ENCODE measurements around the gene PTDSS2.
A peak's percentile ranks its signal among the peaks of the same experiment; 100 is the strongest.
"Not testable (repeated sequence)": the region's sequence is repeated elsewhere in the genome, so short reads cannot be mapped to it uniquely, and the experiment has no call there.

Gene PTDSS2

DNA sequence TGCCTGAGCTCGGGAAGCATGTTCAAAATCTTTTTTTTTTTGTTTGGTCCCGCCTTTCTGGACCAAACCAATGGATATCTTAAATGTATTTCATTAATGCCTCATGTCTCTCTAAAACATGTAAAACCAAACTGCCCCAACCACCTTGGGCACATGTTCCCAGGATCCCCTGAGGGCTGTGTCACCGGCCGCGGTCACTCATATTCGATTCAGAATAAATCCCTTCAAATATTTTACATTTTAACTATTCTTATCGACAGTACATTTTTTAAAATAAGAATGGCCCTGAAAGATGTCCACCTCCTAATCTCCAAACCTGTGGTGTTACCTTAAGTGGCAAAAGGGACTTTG, 54.9 kb downstream of the PTDSS2 start:
- DNase-seq (ENCODE audit: low read depth in 2 of 3, low spot score in 2 of 3), result no peak

DNA sequence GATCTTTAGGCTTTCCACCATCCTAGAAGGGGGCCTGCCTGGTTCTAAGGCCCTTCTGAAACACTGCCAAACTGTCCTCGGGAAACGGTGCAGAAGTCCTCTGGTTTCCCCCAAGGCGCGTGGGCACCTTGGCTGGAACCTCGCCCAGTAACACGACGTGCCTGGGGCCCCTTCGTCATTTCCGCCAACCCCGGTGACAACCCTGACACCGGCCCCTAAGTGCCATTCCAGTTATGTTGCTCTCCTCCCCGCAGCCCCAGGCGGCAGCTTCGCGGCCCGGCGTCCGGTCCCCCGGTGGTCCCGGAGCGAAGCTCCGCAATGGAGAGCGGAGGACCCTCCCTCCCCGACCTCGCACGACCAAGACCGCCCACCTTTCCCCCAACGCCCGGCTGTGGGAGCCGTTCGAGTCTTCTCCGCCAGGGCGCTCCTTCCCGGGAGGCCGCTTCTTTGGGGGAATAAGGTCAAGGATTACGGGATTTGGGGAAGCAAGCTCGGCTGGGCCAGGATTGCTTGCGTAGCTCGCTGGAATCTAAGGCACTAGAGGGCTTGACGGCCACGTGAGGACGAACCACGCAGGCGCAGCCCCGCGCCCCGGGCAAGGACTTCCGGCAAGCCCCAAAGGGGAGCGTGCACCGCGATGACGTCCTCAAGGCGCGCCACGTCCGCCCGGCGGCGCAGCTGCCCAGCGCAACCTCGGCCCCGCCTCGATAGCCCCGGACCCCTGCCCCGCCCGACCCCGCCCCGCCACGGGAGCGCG, 56.3 kb downstream of the PTDSS2 start:
- DNase-seq (ENCODE audit: low read depth in 2 of 3, low spot score in 2 of 3), result peak; percentile 73 to 97 (median 94)

DNA sequence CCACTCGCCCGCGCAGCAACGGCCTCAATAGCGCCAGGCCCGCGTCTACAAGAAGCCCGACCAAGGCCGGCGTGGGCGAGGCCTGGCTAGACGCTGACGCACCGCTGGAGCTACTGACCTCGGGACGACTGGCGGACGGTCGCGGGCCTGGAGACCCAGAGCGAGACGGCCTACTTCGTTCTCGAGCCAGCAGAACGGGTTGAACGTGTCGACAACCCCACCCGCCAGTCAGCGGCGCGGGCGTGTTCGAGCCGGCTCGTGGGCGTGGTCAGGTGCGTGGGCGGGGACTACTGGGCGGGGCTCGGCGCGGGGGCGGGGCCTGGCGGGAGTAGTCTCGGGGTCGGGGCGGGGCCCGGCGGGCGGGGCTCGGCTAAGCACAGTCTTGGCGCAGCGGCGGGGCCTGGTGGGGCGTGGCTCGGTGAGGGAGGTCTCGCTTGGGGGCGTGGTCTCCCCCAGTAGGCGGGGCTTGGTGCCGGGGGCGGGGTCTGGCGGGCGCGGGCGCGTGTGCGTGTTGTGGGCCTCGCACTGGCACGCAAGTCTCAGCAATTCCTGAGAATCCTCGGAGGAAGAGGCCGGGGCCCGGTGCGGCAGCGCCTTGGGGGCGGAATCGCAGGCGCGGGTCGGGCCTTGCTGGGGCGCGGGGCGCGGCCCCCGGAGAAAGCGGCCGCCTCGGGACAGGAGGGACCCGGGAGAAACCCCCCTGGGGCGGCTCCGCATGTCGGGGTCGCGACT, 57.1 kb downstream of the PTDSS2 start, which contains the start of gene RNH1:
TSS of gene RNH1 (minus strand) at position 248 of the 732 bp plus-strand sequence. CDS start 5,080 bp downstream, outside the sequence.
- peak; percentile 98 to 100 (median 100) for DNase-seq (ENCODE audit: low read depth in 2 of 3, low spot score in 2 of 3)

DNA sequence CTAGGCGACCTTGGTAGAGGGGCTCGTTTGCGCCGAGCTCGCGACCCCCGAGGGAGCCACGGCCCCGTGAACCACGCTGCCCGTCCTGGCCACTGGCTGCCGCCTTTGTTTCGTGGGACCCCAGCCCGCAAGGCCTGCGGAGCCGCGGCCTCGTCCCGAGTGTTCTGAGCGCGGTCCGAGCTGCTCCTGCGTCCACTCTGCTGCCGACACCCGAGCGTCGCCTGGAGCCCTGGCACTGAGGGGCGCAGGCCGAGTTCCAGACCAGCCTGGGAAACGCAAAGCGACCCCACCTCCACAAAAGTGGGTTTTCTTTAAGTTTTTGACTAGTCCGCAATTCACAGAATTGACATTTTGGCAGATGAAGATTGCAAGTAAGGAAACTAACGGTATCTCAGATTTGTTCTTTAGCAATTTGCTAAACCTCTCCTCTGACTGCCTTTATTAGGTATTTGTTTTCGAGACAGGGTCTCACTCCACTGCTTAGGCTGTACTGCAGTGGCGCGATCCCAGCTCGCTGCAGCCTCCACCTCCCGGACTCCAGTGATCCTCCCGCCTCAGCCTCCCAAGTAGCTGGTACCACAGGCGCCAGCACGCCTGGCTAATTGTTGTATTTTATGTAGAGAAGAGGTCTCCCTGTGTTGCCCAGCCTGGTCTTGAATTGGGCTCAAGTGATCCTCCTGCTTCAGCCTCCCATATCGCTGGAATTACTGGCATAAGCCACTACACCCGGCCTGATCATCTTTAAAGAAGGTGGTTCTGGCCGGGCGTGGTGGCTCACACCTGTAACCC, 57.8 kb downstream of the PTDSS2 start:
- DNase-seq (ENCODE audit: low read depth in 2 of 3, low spot score in 2 of 3), result no peak

- no peak for DNase-seq (ENCODE audit: low read depth in 2 of 3, low spot score in 2 of 3)
Measured at GRCh38 chr11:508956-509355, 58.9 kb downstream of the PTDSS2 start.

- no peak for DNase-seq (ENCODE audit: low read depth in 2 of 3, low spot score in 2 of 3)
Measured at GRCh38 chr11:512761-513595, 62.9 kb downstream of the PTDSS2 start.

DNA sequence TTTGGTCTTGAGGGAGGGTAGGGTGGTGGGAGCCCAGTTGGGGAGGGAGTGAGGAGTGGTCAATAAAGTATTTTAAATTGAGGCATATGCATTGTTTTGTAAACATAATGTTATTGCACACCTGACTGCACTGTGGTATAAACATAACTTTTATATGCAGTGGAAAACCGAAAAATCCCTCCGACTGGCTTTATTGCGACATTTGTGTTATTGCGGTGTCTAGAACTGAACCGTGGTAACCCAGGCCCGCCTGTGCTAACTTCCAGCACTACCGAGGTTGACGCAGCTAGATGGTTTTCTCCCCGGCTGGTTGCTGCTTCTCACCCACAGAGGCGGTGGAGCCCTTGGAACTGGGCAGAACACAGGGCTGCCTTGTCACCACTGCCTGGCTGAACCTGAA, 64.5 kb downstream of the PTDSS2 start:
- DNase-seq (ENCODE audit: low read depth in 2 of 3, low spot score in 2 of 3), result no peak

GRCh38 chr11:515131-515530, 65.1 kb downstream of the PTDSS2 start:
- no peak for DNase-seq (ENCODE audit: low read depth in 2 of 3, low spot score in 2 of 3)

GRCh38 chr11:516400-516799, 66.3 kb downstream of the PTDSS2 start:
- no peak for DNase-seq (ENCODE audit: low read depth in 2 of 3, low spot score in 2 of 3)

- DNase-seq (ENCODE audit: low read depth in 2 of 3, low spot score in 2 of 3), result not testable (repeated sequence)
Measured at GRCh38 chr11:516918-517685, 67.0 kb downstream of the PTDSS2 start.

DNA sequence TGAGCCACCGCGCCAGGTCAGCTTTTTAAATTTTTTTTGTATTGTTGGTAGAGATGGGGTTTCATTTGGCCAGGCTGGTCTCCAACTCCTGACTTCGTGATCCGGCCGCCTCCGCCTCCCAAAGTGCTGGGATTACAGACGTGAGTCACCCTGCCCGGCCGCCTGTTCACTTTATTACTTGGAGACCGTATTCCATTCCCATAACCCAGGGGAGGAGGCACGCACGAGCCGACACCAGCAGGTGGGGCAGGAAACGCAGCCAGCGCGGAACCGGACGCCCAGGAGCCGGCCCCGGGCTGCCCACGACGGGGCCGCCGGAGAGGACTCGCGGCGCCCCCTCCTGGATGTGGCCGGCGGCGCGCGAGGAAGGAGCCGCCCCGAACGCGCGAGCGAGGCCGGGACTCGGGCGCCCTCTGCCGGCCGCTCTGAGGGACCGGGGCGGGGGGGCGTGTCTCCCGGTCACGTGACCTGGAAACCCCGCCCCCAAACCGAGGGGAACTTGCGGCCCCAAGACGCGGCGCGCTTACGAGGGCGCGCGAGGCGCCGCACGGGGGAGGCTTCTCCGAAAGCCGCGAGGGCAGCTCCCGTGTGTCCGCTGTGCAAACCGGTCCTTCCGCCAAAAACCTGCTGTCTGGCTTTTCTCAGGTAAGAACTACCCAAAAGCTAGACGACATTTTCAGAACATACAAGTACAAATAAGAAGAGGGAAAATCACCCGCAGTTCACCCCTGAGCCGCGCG, 68.6 kb downstream of the PTDSS2 start:
- DNase-seq (ENCODE audit: low read depth in 2 of 3, low spot score in 2 of 3), result peak; percentile 85 to 93 (median 91)

GRCh38 chr11:520428-521176, 70.5 kb downstream of the PTDSS2 start:
- DNase-seq (ENCODE audit: low read depth in 2 of 3, low spot score in 2 of 3), result no peak

DNA sequence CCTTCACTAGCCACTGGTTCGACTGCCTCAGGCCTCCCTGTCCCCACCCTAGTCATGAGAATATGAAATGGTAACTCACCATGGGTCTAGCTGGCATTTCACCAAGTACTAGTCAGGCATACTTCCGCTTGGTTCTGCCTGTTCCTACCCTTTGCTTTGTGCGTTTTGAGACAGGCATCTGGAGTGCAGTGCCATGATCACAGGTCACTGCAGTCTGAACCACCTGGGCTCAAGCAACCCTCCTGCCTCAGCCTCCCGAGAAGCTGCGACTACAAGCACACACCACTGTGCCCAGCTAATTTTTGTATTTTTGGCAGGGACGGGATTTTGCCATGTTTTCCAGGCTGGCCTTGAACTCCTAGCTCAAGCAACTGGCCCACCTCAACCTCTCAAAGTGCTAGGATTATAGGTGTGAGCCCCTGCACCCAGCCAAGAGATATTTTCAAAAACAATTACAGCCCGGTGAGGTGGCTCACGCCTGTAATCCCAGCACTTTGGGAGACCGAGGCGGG, 71.2 kb downstream of the PTDSS2 start:
- DNase-seq (ENCODE audit: low read depth in 2 of 3, low spot score in 2 of 3), result no peak

DNA sequence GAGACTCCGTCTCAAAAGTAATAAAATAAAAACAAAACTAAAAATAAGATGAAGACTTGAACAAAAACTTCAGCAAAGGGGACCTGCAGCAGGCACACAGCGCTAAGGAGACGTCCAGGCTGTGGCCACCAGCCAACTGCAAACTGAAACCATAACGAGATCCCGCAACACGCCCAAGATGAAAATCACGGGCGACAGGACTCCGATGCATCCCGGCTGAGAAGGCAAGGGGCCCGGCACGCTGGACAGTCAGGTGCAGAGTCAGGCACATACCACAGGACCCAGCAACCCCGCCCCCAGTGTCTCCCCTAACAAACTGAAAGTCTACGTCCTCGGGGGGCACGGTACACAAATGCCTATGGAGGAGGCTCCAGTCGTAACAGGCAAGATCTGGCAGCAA, 76.1 kb downstream of the PTDSS2 start:
- no peak for DNase-seq (ENCODE audit: low read depth in 2 of 3, low spot score in 2 of 3)

DNA sequence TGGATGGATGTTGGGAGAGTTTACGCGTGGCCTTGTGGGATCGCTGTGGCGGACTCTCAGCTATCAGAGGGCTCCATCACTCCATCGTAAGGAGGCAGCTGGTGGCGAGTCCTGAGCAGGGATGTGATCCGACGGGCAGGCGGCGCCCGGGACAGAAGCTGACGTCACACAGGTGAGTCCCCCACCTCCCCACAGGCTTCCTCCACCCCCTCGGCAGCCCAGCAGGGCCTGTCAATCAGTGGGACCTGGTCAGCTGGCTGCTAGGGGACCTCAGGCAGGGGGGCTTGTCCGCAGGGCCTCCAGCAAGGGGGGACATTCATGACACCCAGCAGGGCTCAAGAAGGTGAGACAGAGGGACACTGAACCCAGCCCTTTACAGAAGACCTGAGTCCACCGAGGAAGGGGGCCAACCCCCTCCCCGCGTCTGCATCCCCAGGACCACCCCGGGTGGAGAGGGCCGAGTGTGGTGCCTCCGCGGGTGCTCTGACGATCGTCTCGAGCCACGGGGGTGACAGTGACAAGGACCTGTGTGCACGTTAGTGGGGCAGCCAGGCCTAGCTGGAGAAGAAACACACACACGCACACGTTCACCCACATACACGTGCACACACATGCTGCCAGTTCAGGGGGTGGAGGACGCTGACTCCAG, 78.2 kb downstream of the PTDSS2 start:
- DNase-seq (ENCODE audit: low read depth in 2 of 3, low spot score in 2 of 3), result no peak

DNA sequence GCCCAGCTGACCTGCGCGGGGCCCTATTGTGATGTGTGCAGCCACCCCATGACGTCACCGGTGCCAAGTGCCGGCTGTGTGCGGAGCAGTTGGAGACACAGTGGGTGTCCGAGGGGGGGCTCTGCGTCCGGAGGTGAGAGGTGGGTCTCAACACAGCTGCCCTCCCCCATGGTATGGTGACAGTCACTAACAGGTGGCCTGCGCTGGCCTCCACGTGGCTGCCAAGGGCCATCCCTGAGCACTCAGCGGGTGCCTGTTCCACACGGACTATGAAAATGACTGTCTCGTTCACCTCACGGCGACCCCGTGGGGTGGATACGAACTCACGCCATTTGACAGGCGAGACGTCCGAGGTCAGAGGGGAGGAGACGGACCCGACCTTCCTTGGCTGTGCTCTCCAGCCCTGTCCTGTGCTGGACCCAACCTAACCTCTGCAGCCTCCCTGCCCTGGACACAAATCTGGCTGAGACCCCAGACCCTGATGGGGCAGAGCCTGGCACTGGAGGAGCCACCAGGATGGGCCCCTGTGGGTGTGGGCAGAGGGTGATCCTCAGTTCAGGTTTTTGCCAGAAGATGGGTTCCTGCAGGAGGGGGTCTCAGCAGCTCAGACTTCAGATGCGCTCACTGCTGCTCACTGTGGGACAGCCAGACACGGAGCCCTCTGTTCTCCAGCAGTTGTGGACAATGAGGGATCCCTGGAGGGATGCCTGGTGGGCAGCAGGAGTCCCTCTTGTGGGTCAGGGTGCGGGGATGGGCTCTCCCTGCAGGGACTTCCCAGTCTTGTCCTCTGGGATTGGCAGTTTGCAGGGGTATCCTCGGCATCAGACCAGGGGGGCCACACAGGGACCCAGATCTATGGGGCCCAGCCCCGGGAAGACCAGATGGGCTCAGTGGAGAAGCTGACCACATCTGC, 79.0 kb downstream of the PTDSS2 start:
- no peak for DNase-seq (ENCODE audit: low read depth in 2 of 3, low spot score in 2 of 3)

Measured in activated CD8-positive, alpha-beta memory T cell treated with anti-CD3 and anti-CD28 coated beads for 48 hours (primary cell).